Upper lobe of right lung (tissue), 1 donor: ENCODE measurements around the gene IL23A. TPM values are rescaled to one million over a fixed set of nuclear protein-coding genes. Genes with fewer than 3 reads are reported as not detected.
"Not testable (repeated sequence)": the region's sequence is repeated elsewhere in the genome, so short reads cannot be mapped to it uniquely, and the experiment has no call there.

Experiments
- ATAC-seq: fragments of 200-7000 bp; cut with Tn5 transposase; one replicate; pipeline ENCODE4 v1.9.1; 2020; ENCODE audit warnings: mild to moderate bottlenecking, moderate library complexity
- DNase-seq: peaks from one replicate; pipeline ENCODE4 v3.0.0-alpha.2; 2020
- H3K27ac ChIP-seq: fragments of 200-600 bp; one replicate; pipeline ENCODE4 v1.8.0; 2022
- H3K27me3 ChIP-seq: fragments of 200-600 bp; one replicate; pipeline ENCODE4 v1.8.0; 2022; ENCODE audit warnings: mild to moderate bottlenecking
- H3K36me3 ChIP-seq: fragments of 200-600 bp; one replicate; pipeline ENCODE4 v1.8.0; 2022
- H3K4me1 ChIP-seq: fragments of 200-600 bp; one replicate; pipeline ENCODE4 v1.8.0; 2022
- H3K4me3 ChIP-seq: fragments of 200-600 bp; one replicate; pipeline ENCODE4 v1.8.0; 2022; ENCODE audit warnings: mild to moderate bottlenecking
- H3K9me3 ChIP-seq: fragments of 200-600 bp; one replicate; pipeline ENCODE4 v1.8.0; 2022
- intact Hi-C: fragments of 100-400 bp; cut with DNase I; formaldehyde crosslinking; loops from one replicate; pipeline ENCODE4 v1.11.0; 2022
- total RNA-seq: library from RNA; stranded (reverse); fragmentation: NEBNext Ultra II Directional; extraction: Animal tissue kit (Norgen Biotek cat#: 25700); gene quantifications from one replicate; pipeline ENCODE4 v1.2.1, GENCODE V29; 2021
- TF ChIP-seq, protein P1 (sequence below): fragments of 200-600 bp; IDR thresholded peaks from one replicate; pipeline ENCODE4 v1.8.0; 2022; ENCODE audit warnings: antibody characterized with exemption
- donor health status: DM: no; HTN: yes; CAD: no; lungs with severe emphysema.

IL23A gene
- total RNA-seq, 1 donor from 2014 or later: 0.81 TPM

DNA sequence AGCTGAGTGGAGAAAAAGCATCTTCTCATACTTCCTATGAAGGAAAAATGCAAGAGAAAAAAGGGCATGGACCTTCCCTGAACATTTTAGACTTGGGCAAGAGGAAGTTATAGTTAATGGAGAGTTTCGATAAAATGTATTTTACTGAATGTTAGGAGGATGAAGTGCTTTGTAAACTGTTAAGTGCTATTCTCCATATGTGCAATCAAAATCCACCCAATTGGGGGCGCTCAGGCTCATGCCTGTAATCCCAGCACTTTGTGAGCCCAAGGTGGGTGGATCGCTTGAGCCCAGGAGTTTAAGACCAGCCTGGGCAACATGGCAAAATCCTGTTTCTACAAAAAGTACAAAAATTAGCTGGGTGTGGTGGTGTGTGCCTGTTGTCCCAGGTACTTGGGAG lies 21.0 kb upstream of the IL23A start:
- ATAC-seq: no peak
- intact Hi-C loops: no loop called here
- Histone ChIP-seq H3K4me3 (no peak overlapping the region), H3K27me3 (no peaks in the 10 kb centered on the region), H3K9me3 (no peaks in the 10 kb centered on the region), H3K27ac (no peak overlapping the region), H3K36me3 (peaks cover 51% of the 10 kb centered on the region), H3K4me1 (peaks cover 8% of the 10 kb centered on the region)
- TF ChIP-seq, protein P1, sequence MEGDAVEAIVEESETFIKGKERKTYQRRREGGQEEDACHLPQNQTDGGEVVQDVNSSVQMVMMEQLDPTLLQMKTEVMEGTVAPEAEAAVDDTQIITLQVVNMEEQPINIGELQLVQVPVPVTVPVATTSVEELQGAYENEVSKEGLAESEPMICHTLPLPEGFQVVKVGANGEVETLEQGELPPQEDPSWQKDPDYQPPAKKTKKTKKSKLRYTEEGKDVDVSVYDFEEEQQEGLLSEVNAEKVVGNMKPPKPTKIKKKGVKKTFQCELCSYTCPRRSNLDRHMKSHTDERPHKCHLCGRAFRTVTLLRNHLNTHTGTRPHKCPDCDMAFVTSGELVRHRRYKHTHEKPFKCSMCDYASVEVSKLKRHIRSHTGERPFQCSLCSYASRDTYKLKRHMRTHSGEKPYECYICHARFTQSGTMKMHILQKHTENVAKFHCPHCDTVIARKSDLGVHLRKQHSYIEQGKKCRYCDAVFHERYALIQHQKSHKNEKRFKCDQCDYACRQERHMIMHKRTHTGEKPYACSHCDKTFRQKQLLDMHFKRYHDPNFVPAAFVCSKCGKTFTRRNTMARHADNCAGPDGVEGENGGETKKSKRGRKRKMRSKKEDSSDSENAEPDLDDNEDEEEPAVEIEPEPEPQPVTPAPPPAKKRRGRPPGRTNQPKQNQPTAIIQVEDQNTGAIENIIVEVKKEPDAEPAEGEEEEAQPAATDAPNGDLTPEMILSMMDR: no peak
- DNase-seq: no peak

DNA sequence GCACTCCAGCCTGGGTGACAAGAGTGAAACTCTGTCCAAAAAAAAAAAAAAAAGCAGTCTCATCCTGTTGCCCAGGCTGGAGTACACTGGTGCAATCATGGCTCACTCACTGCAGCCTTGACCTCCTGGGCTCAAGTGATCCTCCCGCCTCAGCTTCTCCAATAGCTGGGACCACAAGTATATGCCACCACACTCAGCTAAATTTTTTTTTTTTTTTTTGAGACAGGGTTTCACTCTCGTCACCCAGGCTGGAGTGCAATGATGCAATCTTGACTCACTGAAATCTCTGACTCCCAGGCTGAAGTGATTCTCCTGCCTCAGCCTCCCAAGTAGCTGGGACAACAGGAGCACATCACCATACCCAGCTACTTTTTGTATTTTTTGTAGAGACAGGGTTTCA lies 17.7 kb upstream of the IL23A start:
- Histone ChIP-seq H3K27me3 (no peaks in the 10 kb centered on the region), H3K4me3 (no peak overlapping the region), H3K27ac (no peak overlapping the region), H3K9me3 (no peaks in the 10 kb centered on the region), H3K4me1 (no peaks in the 10 kb centered on the region), H3K36me3 (peaks cover 78% of the 10 kb centered on the region)
- TF ChIP-seq, protein P1: no peak
- DNase-seq: no peak
- intact Hi-C loops: no loop called here
- no peak for ATAC-seq

DNA sequence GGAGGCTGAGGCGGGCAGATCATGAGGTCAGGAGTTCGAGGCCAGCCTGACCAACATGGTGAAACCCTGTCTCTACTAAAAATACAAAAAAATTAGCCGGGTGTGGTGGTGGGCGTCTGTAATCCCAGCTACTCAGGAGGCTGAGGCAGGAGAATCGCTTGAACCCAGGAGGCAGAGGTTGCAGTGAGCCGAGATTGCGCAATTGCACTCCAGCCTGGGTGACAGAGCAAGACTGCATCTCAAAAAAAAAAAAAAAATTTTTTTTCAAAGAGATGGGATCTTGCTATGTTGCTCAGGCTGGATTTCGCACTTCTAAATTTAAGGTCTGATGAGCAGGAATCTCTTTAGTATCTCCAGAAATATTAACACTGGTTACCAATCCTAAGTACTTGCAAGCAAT lies 17.1 kb upstream of the IL23A start:
- H3K9me3 ChIP-seq, DNase-seq, H3K4me1 ChIP-seq, H3K27me3 ChIP-seq, H3K27ac ChIP-seq, intact Hi-C loops, H3K4me3 ChIP-seq, ATAC-seq: not testable (repeated sequence)
- peaks cover 83% of the 10 kb centered on the region for H3K36me3 ChIP-seq

DNA sequence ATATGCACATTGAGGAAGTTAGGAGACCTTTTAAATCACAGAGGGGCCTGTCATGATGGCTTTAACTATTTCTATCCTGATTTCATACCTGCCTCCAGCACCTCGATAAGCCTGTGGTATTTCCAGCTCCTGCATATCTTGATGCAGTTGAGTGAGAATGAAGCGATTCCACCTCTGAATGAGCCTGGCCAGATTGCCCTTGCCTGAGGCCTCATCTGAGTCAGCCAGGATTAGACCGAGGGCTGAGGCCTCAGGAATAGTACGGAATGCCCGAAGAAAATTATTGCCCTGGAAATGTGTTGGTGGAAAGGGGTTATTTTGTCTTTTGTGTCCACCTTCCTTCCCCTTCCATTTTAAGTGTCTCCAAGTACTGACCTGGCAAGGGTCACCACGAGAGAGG lies 14.5 kb upstream of the IL23A start:
- no peaks in the 10 kb centered on the region for H3K9me3 ChIP-seq
- no peak overlapping the region for H3K27ac ChIP-seq
- H3K27me3 ChIP-seq: no peaks in the 10 kb centered on the region
- H3K36me3 ChIP-seq: peaks cover 89% of the 10 kb centered on the region
- TF ChIP-seq, protein P1: no peak
- intact Hi-C loops: no loop called here
- DNase-seq (peak; percentile 1), ATAC-seq (no peak)
- H3K4me3 ChIP-seq: no peak overlapping the region
- no peaks in the 10 kb centered on the region for H3K4me1 ChIP-seq

DNA sequence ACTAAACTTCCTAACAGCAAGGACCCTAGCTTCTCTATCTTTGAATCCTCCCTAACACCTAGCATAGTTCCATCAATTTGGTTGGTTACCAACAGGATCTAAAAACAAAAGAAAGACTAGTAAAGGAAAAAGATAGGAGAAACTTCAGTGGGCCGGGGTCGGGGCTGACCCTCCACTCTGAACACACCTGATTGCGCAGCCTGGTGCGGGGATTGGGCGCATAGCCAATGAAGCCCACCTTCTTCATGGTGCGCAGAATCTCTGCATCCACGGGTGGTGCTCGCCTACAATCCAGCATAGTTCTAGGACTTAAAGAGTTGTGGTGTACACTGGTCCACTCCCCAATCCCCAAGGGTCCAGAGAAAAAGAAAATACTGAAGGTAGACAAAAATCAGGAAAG lies 12.6 kb upstream of the IL23A start:
- Histone ChIP-seq H3K27me3 (no peaks in the 10 kb centered on the region), H3K4me1 (no peaks in the 10 kb centered on the region), H3K4me3 (no peak overlapping the region), H3K27ac (no peak overlapping the region), H3K9me3 (no peaks in the 10 kb centered on the region), H3K36me3 (peaks cover 70% of the 10 kb centered on the region)
- TF ChIP-seq, protein P1: no peak
- intact Hi-C loops: no loop called here
- no peak for ATAC-seq
- peak; percentile 43 for DNase-seq

DNA sequence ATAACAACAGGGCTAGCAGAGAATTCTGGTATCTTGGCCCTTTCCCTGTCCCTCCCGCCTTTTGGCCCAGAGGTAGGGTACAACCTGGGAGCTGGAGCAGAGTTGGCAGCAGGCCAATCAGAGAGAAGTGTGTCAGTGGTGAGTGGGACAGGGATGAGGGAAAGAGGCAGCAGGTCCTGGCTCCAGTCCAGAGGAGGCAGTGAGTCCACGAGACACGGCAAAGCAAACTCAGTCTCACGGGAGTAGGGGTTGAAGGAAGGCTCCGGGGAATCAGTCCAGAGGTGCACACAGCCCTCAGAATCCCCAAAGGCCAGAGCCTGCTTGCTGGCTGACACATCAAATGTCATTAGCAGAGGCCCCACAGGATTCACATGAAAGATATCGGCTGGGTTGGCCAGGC lies 12.2 kb upstream of the IL23A start:
- H3K36me3 ChIP-seq: peaks cover 69% of the 10 kb centered on the region
- H3K27ac ChIP-seq: no peak overlapping the region
- H3K9me3 ChIP-seq: no peaks in the 10 kb centered on the region
- no peaks in the 10 kb centered on the region for H3K27me3 ChIP-seq
- intact Hi-C loops: no loop called here
- DNase-seq (peak; percentile 49), ATAC-seq (no peak)
- TF ChIP-seq, protein P1: no peak
- no peak overlapping the region for H3K4me3 ChIP-seq
- H3K4me1 ChIP-seq: no peaks in the 10 kb centered on the region
